NB4 (cell line): ENCODE results near the gene PAFAH1B2.

ENCODE experiments used
- TF ChIP-seq, protein P1 (sequence below): IDR thresholded peaks from one replicate; pipeline ENCODE4 v1.5.1; 2012; ENCODE audit warnings: low read depth, low read length
- TF ChIP-seq, protein P2 (sequence below): IDR thresholded peaks from 2 replicates; pipeline ENCODE4 v1.6.1; 2011; ENCODE audit warnings: low read depth, low read length

DNA sequence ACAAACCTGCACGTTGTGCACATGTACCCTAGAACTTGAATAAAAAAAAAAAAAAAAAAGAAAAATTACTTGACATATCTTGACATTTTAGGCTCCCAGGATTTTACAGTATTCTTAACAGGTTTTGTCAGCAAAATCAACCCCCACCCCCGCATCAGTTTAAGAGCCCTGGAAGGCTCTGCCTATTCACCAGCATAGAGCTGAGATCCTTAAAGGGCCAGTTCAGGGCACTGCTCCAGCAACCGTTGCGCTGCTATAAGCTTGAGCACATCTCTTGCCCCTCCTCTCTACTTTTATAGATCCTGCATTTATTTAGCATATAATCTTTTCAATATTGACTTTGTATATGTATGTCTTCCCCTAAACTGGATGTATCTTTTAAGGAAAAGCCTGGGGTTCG lies 697 bp upstream of the PAFAH1B2 start:
- TF ChIP-seq, protein P1, sequence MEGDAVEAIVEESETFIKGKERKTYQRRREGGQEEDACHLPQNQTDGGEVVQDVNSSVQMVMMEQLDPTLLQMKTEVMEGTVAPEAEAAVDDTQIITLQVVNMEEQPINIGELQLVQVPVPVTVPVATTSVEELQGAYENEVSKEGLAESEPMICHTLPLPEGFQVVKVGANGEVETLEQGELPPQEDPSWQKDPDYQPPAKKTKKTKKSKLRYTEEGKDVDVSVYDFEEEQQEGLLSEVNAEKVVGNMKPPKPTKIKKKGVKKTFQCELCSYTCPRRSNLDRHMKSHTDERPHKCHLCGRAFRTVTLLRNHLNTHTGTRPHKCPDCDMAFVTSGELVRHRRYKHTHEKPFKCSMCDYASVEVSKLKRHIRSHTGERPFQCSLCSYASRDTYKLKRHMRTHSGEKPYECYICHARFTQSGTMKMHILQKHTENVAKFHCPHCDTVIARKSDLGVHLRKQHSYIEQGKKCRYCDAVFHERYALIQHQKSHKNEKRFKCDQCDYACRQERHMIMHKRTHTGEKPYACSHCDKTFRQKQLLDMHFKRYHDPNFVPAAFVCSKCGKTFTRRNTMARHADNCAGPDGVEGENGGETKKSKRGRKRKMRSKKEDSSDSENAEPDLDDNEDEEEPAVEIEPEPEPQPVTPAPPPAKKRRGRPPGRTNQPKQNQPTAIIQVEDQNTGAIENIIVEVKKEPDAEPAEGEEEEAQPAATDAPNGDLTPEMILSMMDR: no peak
- TF ChIP-seq, protein P2, sequence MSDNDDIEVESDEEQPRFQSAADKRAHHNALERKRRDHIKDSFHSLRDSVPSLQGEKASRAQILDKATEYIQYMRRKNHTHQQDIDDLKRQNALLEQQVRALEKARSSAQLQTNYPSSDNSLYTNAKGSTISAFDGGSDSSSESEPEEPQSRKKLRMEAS: no peak
